Skin of body (tissue), 2 donors: ENCODE measurements around the gene POLN. TPM values are rescaled to one million over a fixed set of nuclear protein-coding genes. Genes with fewer than 3 reads are reported as not detected.

Experiments used
- DNase-seq: peaks from one replicate; lab custom pipeline; 2025; lab: John Stamatoyannopoulos, UW
- total RNA-seq: library from RNA; depleted of rRNA; stranded (reverse); fragments of >200 nt; gene quantifications from one replicate; pipeline ENCODE4 v1.2.3, GENCODE V29; 2014

POLN gene
- total RNA-seq, 1 donor from 2014 or later: 4.2 TPM

DNA sequence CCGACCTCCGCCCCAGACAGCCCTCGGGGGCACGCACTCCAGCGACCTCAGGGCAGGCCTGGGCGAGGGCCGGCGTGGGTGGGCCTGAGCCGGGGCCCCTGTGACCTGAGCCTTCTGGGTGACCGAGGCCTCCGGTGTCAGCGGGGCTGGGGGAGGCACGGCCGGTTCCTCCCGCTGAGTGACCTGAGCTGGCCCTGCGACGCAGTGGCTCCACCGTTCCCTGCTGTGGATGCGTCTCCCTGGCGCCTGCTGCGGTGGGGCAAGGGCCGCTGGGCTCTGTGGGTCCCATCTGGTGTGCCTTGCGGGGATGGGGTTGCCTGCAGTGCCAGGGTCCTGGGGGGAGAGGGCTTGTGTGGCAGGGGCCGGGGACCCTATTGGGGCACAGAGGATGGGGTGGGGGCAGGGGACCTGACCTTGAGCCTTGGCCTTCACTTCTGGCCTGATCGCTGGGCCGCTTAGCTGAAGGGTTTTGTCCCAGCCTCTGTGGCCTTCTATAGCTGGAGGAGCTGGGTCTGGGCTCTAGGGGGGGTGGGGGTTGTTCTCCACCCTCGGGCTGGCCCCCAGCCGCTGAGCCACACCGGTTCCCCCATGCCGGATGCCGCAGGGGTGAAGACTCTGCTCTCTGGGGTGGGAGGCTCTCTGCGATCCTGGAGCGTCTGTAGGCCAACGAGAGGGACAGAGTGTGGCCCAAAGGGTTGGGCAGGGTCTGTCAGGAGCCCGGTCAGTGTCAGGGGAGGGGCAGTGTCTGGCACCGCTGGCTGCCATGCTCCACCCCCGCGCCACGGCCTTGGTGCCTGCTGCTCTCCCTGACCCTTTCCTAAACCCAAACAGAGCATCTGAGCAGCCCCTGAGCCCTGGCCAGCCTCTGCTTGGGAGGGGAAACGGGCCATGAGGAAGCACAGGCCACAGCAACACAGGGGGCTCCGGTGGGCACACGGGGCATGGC lies 180.5 kb downstream of the POLN start:
- DNase-seq: no peak

DNA sequence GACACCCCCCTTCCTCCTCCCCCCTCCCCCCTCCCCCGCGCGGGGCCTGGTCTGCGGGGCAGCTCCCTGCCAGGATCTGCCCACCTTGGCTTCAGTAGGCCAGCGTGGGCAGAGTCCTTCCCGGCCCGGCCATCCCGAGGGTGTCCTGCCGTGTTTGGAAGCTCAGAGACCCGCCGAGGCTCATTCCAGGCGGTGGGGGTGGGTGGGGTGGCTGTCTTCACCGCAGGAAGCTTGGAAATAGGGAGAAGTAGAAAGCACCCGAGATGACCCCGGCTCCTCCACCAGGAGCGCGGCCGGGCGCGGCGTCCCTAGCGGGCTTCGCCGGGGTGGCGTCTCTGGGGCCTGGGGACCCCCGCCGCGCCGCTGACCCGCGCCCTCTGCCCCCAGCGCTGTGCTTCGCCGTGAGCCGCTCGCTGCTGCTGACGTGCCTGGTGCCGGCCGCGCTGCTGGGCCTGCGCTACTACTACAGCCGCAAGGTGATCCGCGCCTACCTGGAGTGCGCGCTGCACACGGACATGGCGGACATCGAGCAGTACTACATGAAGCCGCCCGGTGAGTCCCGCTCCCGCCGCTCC lies 181.2 kb downstream of the POLN start:
- no peak for DNase-seq

DNA sequence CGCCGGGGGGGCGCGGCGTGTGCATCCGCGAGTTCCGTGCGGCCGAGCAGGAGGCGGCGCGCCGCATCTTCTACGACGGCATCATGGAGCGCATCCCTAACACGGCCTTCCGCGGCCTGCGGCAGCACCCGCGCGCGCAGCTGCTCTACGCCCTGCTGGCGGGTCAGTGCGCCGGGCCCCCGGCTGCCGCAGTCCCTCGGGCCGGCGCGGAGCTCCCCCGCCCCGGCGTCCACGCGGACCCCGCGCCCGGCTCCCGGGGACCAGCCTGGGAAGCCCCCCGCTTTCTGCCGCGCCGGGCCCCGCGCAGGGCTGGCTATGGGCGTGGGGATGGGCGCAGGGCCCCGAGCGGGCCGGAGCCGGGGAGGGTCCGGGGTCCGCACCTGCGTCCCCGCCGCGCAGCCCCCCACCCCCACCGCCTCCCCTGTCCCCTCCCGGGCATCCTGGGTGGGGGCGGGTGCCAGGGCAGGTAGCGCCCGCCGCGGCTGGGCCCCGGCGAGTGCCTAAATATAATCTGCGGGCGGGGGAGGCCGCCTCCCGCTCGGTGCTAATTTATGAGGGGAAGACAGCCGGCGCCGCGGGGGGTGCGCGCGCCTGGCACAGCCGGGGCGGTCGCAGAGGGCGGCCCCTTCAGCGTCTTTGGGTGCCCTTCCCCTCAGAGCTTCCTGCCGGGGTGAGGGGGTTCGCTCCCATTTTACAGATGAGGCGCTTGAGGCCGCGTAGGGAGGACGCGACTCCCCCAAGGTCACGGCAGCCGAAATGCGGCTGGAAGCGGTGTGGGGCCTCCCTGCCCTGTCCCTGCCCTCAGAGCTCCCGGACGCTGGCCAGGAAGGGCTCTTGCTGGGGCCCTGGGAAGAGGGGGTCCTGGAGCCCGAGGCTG lies 182.0 kb downstream of the POLN start:
- no peak for DNase-seq

DNA sequence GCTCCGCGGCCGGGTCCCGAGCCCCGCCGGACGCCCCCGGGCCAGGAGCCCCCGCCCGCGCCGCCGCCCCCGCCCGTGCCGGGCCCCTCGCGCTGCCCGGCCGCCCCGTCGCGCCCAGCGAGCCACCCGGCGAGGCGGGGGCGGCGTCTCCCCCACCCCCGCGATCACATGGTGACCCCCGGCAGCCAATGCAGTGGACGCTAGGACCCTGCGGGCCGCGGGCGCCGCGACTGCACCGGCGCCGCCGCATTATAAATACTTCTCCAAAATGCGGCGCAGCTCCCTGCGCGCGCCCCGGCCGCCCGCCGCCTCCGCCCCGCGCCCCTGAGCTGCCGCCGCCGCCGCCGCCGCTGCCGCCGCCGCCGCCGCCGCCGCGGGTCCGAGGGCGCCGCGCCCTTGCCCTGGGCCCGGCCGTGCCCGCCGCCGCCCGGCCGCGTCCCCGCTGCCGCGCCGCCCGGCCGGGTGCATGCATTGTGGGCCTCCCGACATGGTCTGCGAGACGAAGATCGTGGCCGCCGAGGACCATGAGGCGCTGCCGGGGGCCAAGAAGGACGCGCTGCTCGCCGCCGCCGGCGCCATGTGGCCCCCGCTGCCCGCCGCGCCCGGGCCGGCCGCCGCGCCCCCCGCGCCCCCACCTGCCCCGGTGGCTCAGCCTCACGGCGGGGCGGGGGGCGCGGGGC lies 182.7 kb downstream of the POLN start, which contains the start of gene NAT8L:
Gene NAT8L (plus strand): TSS at position 282 of the 680 bp plus-strand sequence. CDS start 185 bp downstream, at position 467.
- no peak for DNase-seq

DNA sequence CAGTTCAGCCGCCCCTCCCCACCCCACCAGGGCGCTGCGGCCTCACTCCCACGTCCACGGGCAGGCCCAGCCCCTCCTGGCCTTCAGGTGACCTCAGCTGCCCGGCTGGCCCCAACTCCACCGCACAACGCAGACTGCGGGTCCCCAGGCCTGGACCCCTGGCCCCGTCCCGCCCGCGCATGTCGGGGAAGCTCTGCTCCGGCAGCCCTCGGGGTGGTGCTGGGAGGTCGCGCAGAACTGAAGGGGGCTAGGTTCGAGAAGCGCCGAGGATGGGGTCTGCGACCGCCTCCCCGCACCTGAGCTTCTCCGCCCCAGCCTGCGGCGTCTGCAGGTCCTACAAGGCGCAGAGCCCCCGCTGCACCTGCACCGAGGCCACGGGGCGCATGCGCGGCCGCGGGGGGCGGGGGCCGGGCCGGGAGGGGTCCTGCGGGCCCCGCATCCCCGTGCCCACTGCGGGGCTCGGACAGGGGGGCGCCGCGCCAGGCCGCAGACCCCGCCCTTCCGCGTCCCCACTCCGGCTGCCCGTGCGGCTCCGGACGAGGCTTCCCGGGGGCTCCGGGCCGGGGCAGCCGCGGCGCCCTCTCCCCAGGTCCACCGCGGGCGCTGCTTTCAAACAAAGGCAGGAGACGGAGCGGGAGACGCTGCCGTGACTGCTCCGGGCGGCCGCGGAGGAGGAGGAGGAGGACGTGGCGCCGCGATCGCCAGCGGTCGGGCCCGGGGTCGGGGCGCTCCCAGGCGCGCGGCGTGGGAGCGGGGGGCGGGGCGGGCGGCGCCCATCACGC lies 183.5 kb downstream of the POLN start:
- DNase-seq: no peak

DNA sequence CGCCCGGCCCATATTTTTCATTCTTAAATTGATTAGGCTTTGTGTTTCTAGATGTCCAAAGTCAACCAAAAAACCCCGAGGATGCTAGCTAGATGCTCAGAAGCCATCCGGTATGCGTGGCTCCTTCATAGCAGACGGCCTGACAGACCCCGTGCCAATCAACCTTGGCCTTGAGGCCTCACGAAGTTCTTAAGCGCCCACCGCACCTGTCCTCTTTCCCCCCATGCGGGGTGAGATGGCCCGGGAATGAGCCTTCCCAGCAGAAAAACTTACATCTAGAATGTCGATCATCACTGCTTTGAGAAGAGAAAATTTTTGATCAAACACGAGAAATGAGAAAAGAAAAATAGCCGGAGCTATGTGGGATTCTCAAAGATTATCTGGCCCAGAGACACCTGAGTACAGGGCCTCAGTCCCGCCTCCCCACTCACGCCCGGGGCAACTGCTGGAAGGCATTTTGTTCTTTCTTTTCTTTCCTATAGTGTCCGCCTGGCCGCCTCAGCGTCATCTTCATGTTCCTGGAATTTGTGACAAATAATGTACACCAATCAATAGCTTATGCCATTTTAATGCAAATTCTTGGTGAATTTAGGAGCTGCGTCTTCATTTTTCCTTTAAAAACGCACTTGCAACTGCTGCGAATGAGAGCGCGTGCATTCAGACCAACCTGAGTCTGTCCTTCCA lies 184.4 kb downstream of the POLN start:
- DNase-seq: no peak

DNA sequence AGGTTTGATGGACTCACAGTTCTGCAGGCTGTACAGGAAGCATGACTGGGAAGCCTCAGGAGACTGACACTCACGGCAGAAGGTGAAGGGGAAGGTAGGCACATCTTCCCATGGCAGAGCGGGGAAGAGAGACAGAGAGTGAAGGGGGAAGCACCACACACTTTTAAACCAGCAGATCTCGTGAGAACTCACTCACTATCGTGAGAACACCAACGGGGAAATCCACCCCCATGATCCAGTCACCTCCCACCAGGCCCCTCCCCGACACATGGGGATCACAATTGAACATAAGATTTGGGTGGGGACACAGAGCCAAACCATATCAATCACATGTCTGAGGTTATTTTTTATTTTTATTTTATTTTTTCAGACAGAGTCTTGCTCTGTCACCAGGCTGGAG lies 187.7 kb downstream of the POLN start:
- DNase-seq: no peak

DNA sequence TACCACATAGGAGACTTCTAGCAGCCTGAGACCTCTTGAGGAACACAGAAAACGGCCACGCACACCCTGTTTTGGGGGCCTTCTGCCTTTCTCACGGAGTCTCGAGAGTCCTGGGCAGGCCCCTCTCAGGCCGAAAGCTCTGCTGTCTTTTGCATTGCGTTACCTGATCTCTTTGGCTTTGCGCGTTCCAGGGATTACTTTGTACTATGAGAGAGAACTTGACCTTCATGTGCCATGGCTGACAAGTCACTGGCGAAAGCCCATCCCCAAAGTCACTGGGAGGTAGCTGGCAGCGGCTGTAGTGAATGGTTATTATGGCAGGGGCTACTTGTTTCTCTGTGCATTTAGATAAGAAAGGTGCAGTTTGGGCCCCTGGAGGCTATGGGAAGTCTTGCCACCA lies 190.8 kb downstream of the POLN start:
- DNase-seq: no peak

DNA sequence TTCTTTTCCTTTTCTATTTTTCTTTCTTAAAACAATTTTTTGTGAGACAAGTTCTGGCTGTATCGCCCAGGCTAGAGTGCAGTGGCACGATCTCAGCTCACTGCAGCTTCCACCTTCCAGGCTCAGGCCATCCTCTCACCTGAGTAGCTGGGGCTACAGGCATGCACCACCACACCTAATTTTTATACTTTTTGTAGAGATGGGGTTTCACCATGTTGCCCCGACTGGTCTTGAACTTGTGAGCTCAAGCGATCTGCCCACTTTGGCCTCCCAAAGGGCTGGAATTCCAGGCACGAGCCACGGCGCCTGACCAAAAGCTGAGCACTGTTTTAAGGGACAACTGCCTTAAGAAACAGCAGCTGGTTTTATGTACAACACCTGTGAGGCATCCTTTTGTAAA lies 192.1 kb downstream of the POLN start:
- no peak for DNase-seq

DNA sequence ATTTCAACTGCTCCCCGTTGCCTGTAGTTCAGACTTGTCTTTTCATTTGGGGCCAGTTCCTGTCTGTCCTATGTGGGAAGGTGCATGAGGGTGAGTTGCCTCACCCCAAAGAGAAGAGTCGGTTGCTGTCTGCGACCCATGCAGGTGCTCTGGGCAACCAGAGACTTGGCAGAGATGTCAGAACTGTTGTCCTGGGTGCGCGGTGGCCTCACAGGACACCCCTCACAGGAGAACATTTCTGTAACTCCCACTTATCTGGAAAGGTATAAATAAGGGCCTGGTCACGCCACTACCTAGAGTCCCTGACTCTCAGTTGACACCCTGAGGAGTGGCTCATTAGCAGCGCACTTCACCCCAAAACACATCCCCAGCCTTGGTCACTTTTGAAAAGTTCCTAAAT lies 192.5 kb downstream of the POLN start:
- no peak for DNase-seq

DNA sequence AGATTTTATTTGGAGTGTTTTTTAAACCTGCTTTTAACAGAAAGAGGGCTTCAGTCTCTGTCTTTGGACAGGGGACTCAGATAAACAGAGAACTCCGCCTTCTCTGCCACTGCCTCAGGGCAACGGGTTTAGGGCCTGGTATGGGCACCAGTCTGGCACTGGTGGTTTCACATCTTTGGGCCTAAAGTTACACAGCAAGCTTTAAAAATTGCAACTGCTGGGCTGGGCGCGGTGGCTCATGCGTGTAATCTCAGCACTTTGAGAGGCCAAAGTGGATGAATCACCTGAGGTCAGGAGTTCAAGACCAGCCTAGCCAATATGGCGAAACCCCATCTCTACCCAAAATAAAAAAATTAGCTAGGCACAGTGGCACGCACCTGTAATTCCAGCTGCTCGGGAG lies 193.1 kb downstream of the POLN start:
- DNase-seq: no peak

DNA sequence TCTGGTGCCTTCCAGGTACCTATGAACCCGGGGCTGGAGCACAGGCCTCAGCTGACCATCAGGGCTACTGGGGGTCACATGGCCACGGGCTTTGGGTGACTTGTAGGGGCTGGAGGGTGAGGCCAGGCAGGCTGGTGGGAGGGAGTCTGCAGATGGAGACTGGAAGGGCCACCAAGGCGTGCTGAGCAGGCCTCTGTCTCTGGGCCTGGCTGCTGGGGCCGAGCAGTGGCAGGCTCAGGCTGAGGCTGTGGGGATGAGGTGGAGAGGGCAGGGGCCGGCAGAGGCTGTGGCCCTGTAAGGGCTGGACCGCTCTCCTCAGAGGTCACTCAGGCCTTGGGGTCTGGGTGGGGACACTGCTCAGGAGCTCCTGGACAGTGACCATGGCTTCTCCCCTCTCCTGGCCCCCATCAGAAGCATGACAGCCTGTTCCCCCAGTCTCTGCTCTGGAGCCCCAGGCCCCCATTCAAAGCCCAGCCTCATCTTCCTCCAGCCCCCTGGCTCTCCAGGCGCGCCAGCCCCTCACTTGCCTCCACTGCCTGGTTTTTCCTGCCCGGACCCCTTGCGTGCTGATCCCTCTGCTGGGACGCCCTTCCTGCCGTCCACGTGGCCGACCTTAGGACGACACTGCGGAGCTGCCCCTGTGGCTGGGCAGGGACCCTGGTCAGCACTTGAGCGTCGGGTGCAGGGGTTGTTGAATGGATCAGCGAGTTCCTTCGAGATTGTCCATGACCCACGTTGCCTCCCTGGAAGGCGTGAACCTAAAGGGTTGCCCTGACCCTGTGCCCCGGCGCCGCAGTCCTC lies 193.9 kb downstream of the POLN start:
- no peak for DNase-seq

DNA sequence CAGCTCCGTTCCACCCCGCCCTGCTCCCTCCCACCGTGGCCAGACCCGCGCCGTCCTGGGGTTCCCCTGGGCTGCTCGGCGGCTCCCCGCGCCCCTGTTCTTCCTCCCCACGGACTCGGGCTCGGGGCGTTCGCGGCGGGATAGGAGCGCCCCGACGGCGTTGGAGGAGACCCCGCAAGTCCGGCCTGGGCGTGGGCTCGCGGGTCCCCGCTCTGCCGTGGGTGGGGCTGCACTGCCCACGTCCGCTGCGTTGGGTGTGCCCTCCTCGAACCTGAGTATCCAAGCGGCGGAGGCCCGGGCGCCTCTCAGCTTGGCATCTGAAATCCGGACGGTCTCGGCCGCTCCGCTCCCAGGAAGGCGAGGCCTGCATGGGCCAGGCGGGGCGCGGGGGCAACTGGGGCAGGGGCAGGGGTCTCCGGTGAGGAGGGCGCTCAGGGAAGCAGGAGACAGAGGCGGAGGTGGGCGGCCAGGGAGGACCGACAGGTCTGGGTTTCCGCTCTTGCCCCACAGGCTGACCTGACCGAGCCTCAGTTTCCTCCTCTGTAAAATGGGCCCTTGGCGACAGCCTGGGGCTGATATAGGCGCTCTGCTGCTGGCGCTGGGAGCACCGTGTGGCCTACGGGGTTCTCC lies 194.8 kb downstream of the POLN start:
- no peak for DNase-seq

DNA sequence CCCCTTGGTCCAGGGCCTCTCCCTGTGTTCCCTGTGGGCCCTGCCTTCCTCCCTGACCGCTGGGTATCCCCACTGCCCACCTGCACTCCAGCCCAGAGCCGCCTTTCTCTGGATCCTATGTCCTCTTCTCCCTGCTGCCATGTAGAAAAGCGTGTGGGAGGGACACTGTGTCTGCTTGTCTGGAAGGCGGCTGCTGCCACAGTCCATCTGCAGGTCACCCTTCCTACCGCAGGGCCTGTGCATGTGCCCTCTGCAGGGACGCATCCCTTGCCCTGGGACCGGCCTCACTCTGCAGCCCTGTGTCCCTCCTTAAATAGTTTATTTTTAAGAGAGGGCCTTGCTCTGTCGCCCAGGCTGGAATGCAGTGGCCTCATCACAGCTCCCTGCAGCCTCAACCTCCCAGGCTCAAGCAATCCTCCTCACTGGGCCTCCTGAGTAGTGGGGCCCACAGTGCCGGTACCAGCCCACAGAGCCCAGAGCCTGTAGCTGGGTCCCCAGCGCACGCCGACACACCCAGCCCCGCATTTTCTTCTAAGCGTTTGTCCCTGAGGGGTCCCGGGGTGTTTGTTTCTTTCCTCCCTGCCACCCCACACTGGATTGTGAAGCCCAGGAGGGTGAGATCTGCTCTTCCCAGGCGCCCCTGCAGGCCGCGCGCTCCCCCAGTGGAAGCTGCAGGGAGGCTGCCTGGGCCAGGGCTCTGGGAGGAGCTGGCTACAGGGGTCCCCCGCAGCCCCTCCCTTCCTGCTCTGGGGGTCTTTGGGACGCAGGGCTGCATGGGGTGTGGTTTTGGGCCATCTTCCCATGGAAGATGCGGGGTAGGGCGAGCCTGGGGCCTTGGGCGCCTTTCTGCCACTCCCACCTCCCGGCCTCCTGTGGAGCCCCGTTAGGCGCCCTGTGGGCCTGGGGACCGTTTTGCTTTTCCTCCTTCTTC lies 195.6 kb downstream of the POLN start:
- DNase-seq: no peak

DNA sequence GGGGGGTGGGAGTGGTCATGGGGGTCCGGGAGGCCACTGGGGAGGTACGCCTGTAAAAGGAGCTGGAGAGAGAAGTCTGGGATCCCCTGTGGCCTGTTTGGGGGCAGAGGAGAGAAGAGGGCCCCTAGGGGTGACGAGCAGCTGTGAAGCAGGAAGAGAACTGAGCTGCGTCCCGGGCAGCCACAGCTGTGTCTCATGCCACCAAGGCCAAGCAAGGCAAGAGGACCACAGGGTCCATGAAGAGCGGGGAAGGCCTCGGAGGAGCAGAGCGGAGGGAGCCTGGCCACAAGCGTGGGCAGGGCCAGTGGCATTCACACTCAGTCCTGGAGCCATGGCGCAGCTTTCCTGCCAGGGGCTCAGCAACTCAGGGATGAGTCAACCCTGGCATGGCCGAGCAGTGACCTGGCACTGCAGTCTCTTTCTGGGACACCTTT lies 196.4 kb downstream of the POLN start:
- no peak for DNase-seq

DNA sequence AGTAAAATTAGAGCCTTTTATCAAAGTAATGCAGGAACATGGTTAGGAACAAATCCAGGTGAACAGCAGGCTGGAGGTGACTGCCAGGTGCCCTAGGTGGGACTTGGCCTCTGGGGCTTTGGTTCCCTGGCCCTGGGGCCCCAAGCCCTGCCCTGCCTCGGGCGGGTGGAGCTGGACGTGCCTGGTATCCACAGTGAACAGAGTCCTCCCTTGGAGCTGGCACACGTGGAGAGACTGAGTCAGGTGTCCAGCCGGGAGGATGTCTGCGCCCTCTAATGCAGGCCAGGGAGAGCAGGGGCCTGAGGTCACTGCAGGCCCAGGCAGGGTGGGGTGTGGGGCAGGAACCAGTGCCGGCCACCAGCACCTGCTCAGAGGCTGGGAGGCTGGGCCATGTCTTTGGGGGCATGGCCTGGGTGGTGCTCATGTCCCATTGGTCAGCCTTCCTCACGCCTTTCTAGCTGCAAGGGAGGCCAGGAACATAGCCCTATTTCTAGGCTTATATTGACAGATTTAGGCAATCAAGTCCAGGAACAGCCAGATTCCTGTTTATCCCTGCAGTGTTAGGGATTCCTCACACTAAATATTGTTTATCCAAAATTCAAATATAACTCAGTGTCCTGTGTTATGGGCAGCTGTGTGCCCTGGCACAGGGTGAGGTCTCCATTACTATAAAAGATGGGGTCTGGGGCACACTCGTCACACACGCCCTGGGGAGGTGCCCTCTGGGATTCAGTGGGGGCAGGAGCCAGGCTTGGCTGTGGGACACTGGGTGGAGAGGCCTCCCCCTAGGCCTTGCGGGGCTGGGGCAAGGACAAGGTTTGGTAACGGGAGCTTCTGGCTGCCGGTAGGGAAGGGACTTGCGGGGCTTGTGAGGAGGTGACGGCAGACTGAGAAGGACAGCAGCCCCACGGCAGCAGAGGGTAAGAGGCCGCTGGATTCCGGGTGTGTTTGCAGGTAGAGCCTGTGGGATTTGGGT lies 197.1 kb downstream of the POLN start:
- DNase-seq: no peak
